ENCODE results near the gene ROGDI.

Gene ROGDI

GRCh38 chr16:4749700-4750257 lies 52.7 kb downstream of the ROGDI start:
- TF ChIP-seq POLR2AphosphoS5 (IDR thresholded peaks at IDR 0.05; ENCODE audit: low read depth, low read length) (no peak), REST (IDR thresholded peaks at IDR 0.05; ENCODE audit: insufficient read depth in 1 of 2, low read depth in 2 of 2, low read length in 2 of 2) (no peak), TAF1 (IDR thresholded peaks at IDR 0.05; ENCODE audit: borderline replicate concordance, insufficient read depth, low read length) (no peak), FOXP2 (optimal IDR thresholded peaks at IDR 0.05; ENCODE audit: borderline replicate concordance, extremely low read depth, extremely low read length, insufficient read depth) (no peak), SIN3A (IDR thresholded peaks at IDR 0.05; ENCODE audit: borderline replicate concordance, insufficient read depth, low read length) (no peak)

GRCh38 chr16:4748682-4749411 lies 53.6 kb downstream of the ROGDI start:
- TF ChIP-seq REST (IDR thresholded peaks at IDR 0.05; ENCODE audit: insufficient read depth in 1 of 2, low read depth in 2 of 2, low read length in 2 of 2) (no peak), POLR2AphosphoS5 (IDR thresholded peaks at IDR 0.05; ENCODE audit: low read depth, low read length) (no peak), FOXP2 (optimal IDR thresholded peaks at IDR 0.05; ENCODE audit: borderline replicate concordance, extremely low read depth, extremely low read length, insufficient read depth) (no peak), SIN3A (IDR thresholded peaks at IDR 0.05; ENCODE audit: borderline replicate concordance, insufficient read depth, low read length) (no peak), TAF1 (IDR thresholded peaks at IDR 0.05; ENCODE audit: borderline replicate concordance, insufficient read depth, low read length) (no peak)

GRCh38 chr16:4747906-4748681 lies 54.3 kb downstream of the ROGDI start:
- no peak for TF ChIP-seq FOXP2 (optimal IDR thresholded peaks at IDR 0.05; ENCODE audit: borderline replicate concordance, extremely low read depth, extremely low read length, insufficient read depth)

GRCh38 chr16:4746991-4747574 lies 55.4 kb downstream of the ROGDI start:
- no peak for TF ChIP-seq TAF1 (IDR thresholded peaks at IDR 0.05; ENCODE audit: borderline replicate concordance, insufficient read depth, low read length)
- TF ChIP-seq SIN3A (IDR thresholded peaks at IDR 0.05; ENCODE audit: borderline replicate concordance, insufficient read depth, low read length), result no peak
- TF ChIP-seq FOXP2 (optimal IDR thresholded peaks at IDR 0.05; ENCODE audit: borderline replicate concordance, extremely low read depth, extremely low read length, insufficient read depth), result no peak
- no peak for TF ChIP-seq REST (IDR thresholded peaks at IDR 0.05; ENCODE audit: insufficient read depth in 1 of 2, low read depth in 2 of 2, low read length in 2 of 2)

All from PFSK-1 (cell line).